Measurements from ENCODE around the gene ENAM.

The ENAM gene

DNA sequence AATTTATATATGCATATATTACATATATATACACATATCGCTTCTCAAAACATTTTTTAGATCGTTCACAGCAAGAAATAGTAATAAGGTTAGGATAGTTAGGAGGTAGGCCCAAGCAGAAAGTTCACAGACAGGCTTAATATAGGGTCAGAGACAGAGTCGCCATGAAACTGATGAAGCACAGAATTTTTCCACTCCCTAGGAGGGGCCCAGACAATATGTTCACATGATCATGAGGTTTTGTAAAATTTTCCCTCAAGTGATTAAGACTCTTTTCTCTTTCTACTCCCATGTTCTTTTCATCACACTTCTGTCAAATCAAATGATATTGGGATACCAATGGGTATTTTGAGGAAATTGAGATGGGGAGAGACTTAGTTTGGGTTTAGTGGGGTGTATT, 5.2 kb upstream of the ENAM start:
- Histone ChIP-seq H3K36me3 (replicated peaks; ENCODE audit: insufficient read depth, low read length) (no peaks in the 10 kb centered on the region), H3K79me2 (ENCODE audit: low read length) (no peaks in the 10 kb centered on the region), H3K9me3 (replicated peaks; ENCODE audit: insufficient read depth, low read length) (no peaks in the 10 kb centered on the region), H3K9me2 (replicated peaks; ENCODE audit: insufficient read depth, low read length) (no peaks in the 10 kb centered on the region), H3K9ac (ENCODE audit: low read length) (no peak overlapping the region), H4K20me1 (ENCODE audit: insufficient read depth, low read length) (no peaks in the 10 kb centered on the region), H3K4me2 (ENCODE audit: low read depth, low read length) (no peak overlapping the region), H2AFZ (ENCODE audit: low read length) (no peak overlapping the region), H3F3A (ENCODE audit: insufficient read depth, low read length) (peaks cover 7% of the 10 kb centered on the region), H3K4me3 (ENCODE audit: low read length) (no peak overlapping the region), H3K4me1 (ENCODE audit: low read length) (no peaks in the 10 kb centered on the region), H3K27ac (ENCODE audit: low read length) (no peak overlapping the region), H3K27me3 (replicated peaks; ENCODE audit: insufficient read depth, low read length) (no peaks in the 10 kb centered on the region)
- no peak for TF ChIP-seq EZH2 (optimal IDR thresholded peaks at IDR 0.05; ENCODE audit: low read depth, low read length)
- TF ChIP-seq EZH2phosphoT487 (IDR thresholded peaks at IDR 0.05; ENCODE audit: low read length): no peak
- TF ChIP-seq, protein P1, sequence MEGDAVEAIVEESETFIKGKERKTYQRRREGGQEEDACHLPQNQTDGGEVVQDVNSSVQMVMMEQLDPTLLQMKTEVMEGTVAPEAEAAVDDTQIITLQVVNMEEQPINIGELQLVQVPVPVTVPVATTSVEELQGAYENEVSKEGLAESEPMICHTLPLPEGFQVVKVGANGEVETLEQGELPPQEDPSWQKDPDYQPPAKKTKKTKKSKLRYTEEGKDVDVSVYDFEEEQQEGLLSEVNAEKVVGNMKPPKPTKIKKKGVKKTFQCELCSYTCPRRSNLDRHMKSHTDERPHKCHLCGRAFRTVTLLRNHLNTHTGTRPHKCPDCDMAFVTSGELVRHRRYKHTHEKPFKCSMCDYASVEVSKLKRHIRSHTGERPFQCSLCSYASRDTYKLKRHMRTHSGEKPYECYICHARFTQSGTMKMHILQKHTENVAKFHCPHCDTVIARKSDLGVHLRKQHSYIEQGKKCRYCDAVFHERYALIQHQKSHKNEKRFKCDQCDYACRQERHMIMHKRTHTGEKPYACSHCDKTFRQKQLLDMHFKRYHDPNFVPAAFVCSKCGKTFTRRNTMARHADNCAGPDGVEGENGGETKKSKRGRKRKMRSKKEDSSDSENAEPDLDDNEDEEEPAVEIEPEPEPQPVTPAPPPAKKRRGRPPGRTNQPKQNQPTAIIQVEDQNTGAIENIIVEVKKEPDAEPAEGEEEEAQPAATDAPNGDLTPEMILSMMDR (IDR thresholded peaks at IDR 0.05; ENCODE audit: low read length): no peak
- DNase-seq: no peak

GRCh38 chr4:70624226-70624793, 4.2 kb upstream of the ENAM start:
- Histone ChIP-seq H3K9ac (ENCODE audit: low read length) (no peak overlapping the region), H3F3A (ENCODE audit: insufficient read depth, low read length) (peaks cover 7% of the 10 kb centered on the region), H2AFZ (ENCODE audit: low read length) (no peak overlapping the region), H3K36me3 (replicated peaks; ENCODE audit: insufficient read depth, low read length) (no peaks in the 10 kb centered on the region), H3K4me2 (ENCODE audit: low read depth, low read length) (no peak overlapping the region), H4K20me1 (ENCODE audit: insufficient read depth, low read length) (no peaks in the 10 kb centered on the region), H3K9me3 (replicated peaks; ENCODE audit: insufficient read depth, low read length) (no peaks in the 10 kb centered on the region), H3K79me2 (ENCODE audit: low read length) (no peaks in the 10 kb centered on the region), H3K4me3 (ENCODE audit: low read length) (no peak overlapping the region), H3K4me1 (ENCODE audit: low read length) (no peaks in the 10 kb centered on the region), H3K9me2 (replicated peaks; ENCODE audit: insufficient read depth, low read length) (no peaks in the 10 kb centered on the region), H3K27me3 (replicated peaks; ENCODE audit: insufficient read depth, low read length) (no peaks in the 10 kb centered on the region), H3K27ac (ENCODE audit: low read length) (no peak overlapping the region)
- TF ChIP-seq EZH2 (optimal IDR thresholded peaks at IDR 0.05; ENCODE audit: low read depth, low read length) (no peak), EZH2phosphoT487 (IDR thresholded peaks at IDR 0.05; ENCODE audit: low read length) (no peak)
- TF ChIP-seq, protein P1 (IDR thresholded peaks at IDR 0.05; ENCODE audit: low read length): no peak
- no peak for DNase-seq

DNA sequence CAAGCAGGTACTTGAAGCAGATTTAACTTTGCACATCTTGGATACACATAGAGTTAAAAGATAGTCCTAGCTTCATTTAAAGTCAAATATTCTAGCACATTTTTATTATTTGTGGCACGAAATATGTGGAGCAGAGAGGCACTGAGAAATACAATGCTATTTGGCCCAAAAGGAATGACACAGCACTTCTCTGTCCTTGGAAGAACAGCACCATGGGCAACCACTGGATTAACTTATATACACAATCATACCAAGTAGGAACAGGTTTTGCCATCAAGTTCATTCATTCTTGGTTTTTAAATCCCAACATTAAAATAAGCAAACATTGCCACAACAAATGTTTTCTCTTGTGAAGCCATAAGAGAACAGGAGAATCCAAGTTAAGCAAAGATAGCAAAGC, 924 bp upstream of the ENAM start:
- no peak for DNase-seq
- Histone ChIP-seq H2AFZ (ENCODE audit: low read length) (no peak overlapping the region), H3K9me3 (replicated peaks; ENCODE audit: insufficient read depth, low read length) (no peaks in the 10 kb centered on the region), H3K79me2 (ENCODE audit: low read length) (no peaks in the 10 kb centered on the region), H3K9me2 (replicated peaks; ENCODE audit: insufficient read depth, low read length) (no peaks in the 10 kb centered on the region), H4K20me1 (ENCODE audit: insufficient read depth, low read length) (no peaks in the 10 kb centered on the region), H3K4me3 (ENCODE audit: low read length) (no peak overlapping the region), H3K27ac (ENCODE audit: low read length) (no peak overlapping the region), H3K27me3 (replicated peaks; ENCODE audit: insufficient read depth, low read length) (no peaks in the 10 kb centered on the region), H3F3A (ENCODE audit: insufficient read depth, low read length) (peaks cover 7% of the 10 kb centered on the region), H3K4me1 (ENCODE audit: low read length) (no peaks in the 10 kb centered on the region), H3K4me2 (ENCODE audit: low read depth, low read length) (no peak overlapping the region), H3K9ac (ENCODE audit: low read length) (no peak overlapping the region), H3K36me3 (replicated peaks; ENCODE audit: insufficient read depth, low read length) (no peaks in the 10 kb centered on the region)
- TF ChIP-seq, protein P1 (IDR thresholded peaks at IDR 0.05; ENCODE audit: low read length): no peak
- no peak for TF ChIP-seq EZH2phosphoT487 (IDR thresholded peaks at IDR 0.05; ENCODE audit: low read length)
- no peak for TF ChIP-seq EZH2 (optimal IDR thresholded peaks at IDR 0.05; ENCODE audit: low read depth, low read length)
